Measurements from ENCODE around the gene IL1RAPL1.

Gene IL1RAPL1

DNA sequence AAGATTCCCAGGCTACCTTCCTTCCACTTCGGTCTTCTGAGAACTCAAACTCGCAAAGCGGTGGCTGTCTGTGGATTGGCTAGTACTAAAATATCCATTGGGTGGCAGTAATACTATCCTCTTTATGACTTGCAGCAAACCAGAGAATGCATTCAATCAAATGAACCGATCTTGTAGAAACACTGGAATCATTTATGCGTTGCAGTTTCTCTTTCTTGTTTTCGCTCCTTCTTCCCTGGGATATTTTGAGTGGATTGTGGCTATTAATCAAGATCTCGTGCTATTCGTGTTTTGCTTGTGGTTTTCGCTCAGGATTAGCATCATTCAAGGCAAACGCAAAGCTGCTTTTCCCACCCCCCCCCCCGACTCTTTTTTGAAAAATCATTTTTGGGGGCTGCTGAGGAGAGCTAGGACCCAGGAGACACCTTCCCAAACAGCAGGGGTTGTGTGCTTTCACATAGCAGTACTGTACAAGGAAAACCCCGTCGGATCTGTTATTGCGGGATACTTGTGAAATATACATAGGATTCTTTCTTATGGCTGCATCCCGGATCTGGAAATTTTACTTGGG, at the start of gene IL1RAPL1:
Gene IL1RAPL1, plus strand, starts transcription at position 466 of the 571 bp plus-strand sequence.
- no peak for DNase-seq

DNA sequence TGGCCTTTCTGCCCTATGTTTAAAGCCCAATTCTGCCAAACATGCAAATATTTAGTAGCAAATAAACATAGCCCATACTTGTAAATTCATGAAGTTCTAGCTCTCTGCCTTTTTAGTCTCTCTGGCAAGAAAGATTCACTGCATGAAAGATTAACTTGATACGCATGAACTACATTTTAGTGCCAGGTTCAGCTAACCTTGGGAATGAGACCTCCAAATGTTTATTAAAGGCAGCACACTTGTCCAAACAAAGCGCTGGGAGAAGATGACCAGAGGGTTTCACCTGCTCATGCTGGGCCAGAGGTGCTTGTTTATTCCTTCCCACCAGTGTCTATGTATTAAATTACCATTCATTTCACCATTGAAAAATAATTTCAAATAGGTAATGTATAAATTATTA, 44.5 kb upstream of the IL1RAPL1 start:
- no peak for DNase-seq

DNA sequence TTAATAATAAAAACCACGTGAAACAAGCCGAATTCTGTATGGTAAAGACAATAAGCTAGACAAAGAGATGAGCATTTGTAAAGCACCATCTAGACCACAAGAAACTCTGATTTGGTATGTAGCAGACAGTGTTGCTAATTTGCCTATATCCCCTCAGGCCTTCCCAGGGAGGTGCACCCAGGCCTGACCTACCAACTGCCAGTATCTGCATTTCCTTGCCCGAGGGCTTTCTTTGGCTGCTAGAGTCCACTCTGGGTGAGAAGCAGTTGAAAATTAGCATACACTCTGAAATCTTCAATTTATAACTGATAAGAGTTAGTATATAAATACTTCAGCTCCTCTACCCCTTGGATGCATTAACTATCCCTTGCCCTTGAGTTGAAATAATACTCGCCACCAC, 37.4 kb upstream of the IL1RAPL1 start:
- no peak for DNase-seq

DNA sequence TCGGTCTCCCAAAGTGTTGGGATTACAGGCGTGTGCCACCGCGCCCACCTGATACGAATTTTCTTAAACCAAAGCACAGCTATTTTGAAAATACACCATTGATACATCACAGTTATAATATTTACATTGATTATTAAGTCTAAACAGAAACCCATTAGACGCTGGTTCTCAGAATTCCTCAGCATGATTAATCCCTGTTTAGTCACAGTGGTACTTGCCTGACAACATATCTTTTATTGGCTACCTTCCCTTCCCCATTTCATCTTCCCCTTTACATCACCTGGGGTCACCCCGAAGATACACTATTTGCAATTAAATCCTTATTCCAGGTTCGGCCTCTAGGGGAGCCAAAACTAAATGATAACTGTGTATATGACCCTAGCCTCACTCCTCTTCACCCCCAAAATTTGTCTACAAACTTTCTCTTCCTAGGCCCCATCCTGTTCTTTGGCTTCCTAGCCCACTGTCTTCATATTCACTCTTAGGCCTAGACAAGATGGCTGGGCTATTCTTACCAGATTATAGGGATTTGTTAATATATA, 36.8 kb upstream of the IL1RAPL1 start:
- no peak for DNase-seq

DNA sequence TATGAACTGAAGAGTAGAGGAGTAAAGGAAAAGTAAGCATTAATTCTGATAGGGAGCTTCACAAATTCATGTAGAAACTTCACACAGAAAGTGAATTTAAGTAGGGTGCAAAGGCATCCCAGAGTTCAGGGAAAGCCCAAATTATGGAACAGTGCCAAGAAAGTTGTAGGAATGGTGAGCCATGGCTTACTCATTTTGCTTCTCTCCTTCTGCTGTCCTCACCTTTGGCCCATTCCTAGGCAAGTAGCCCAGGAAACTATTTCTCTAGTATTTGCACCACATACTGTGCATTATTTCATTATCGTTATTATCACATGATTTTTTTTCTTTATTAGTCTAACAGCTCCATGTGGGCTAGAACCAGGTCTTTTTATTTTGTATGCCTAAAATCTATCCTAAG, 34.9 kb upstream of the IL1RAPL1 start:
- DNase-seq, result no peak

DNA sequence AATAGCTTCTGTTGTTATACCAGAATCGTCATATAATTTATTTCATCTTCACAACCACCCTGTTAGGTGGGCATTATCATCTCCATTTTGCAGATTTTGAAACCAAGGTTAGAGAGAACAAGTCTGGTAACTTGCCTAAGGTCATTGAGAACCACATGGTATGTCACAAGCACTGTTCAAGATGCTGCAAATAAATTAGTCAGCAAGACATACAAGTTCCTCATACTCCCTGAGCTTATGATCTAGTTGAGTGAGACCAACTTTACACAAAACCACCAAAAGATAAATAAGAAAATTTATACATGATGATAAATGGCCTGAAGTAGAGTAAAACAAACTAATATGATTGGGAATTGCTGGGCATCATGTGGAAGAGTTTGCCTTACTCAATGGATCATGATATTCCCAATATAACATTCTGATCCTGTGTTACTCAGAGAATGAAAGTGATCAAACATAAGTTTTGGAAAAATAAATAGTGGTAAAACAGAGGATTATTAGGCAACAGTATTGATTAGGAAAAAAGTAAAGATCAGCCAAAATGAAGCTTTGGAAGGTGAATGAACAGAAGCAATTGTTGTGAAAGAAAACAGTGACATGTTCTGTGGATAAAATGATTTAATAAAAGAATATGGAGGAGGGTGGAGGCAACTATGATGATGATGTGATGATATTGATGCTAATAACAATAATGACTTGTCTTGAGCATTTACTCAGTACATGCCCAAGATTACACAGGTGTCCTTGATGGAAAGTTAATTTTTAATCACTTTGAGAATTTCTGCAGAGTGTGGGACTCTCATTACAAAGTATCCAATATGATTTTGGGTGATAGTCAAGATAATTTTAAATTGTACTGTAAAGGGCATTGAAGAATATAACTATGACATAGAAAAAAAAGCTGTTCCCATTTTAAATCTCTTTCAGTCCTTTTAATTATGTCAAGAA, 34.1 kb upstream of the IL1RAPL1 start:
- no peak for DNase-seq

DNA sequence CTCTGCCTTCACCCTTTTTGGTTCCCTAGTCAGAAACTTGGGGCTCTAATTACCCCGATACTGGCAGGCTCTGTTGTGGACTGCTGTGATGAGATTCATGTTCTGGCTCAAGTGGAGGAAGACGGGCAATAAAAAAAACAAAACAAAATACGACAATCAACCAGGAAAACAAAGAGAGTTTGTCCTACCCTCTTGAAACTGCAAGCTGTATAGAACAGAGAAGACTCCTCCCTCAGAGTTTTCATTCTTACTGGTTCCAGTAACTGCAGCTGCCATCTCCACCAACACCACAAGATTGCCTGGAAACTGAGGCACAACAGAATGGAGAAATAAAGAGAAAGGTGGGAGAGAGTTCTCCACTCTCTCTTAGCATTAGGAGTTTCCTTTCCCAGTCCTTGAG, 11.1 kb upstream of the IL1RAPL1 start:
- no peak for DNase-seq

DNA sequence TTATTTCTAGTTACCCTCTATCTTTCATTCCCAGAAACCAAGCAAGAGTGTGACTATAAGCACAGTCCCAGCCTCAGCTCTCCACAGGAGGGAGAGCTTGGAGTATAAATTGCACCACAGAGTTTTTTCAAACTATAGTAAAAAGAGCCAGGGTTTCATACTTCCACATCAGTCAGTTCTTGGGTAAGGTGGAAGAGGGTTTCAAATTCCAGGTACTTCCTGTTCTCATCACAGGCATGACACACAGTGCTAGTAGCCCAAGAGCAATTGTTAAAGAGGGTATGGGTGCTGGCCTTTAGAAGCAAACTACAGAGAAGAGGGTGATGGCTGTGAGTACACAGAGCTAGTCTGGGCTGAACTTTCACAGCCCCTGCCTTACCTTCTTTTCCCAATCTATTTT, 5.7 kb upstream of the IL1RAPL1 start:
- DNase-seq, result no peak

DNA sequence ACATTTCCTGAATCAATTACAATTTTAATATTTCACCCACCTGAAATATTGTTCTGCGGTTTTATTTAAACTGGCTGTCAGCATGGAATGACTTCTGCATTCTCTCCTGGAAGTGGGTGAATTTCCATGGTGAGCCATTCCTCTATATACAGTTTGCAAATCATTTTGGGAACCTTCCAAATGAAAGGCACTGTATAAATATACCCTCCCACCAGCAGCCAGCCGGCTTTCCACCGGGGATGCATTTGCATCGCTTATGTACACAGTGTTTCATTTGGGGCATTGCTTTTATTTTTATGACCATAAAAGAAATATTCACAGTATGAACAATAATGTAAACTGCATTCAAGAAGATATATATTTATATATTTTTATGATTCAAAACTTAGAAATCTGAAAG, 4.7 kb upstream of the IL1RAPL1 start:
- no peak for DNase-seq

DNA sequence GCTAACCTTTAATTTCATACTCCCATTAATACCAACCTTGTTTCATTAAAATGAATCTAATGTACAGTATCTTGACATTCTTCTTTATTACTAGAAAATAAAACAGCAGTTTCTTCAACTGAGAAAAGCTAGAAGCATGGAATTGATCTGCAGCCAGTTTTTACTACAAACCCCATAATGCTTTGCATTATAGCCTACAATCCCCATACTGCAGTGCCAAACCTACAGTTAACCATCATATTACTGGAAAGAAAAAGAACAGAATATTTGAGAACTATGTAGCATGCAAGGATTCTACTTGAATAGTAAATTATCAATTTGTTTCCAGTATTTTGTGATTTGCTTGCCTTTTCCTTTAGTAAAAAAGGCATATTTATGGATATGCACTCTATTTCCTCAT, 3.2 kb upstream of the IL1RAPL1 start:
- DNase-seq, result no peak

DNA sequence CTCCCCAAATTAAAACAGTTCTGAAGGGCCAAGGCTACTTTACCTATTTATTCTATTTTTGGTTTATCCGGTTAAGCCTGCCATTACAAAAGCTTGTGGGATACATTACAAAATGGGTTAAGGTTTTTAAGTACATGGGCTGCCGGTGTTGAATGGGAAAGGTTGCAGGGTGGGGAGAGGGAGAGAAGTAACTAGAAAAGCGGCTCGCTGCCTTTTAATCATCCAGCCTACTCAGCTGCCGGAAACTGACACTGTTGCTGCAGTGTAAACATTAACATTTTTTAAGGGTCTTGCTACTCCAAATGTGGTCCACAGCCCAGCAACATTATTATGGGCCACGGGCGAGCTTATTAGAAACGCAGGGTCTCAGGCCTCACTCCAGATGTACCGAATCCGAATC, 1.5 kb upstream of the IL1RAPL1 start:
- no peak for DNase-seq

DNA sequence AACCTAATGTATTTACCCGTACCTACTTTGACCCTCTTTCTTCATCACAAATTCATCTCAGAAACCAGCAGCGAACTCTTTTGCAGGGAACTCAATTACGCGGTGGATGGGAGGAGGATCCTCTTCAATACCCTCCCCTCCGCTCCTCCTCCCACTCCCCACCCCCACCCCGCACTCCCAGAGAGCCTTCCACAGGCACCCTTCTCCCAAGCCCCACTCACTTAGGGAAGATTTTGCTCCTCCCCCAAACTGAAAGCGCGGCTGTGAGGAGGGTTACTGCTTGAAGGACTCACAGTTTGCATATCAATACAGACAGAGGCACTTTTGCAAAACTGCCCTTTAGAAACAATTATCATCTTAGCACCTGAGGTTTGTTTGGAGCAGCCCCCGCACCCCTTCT, 960 bp upstream of the IL1RAPL1 start:
- no peak for DNase-seq

DNA sequence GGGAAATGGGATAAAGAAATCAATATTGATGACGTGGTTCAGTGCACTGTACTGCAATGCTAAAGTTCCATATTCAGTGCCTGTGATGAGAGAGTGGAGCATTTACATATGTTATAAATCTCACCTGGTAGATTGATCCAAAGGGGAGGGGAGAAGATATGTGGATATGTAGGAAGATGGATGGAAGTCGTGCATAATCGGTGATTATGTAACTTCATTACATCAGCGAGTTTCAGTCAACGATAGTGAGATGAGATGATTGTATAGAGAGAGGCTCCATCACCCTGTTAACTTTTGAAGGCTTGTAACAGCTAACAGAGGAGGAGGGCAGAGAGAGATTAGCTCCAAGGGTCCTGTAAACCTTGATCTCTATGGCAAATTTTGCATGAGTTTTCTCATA, 1.8 kb downstream of the IL1RAPL1 start:
- no peak for DNase-seq

DNA sequence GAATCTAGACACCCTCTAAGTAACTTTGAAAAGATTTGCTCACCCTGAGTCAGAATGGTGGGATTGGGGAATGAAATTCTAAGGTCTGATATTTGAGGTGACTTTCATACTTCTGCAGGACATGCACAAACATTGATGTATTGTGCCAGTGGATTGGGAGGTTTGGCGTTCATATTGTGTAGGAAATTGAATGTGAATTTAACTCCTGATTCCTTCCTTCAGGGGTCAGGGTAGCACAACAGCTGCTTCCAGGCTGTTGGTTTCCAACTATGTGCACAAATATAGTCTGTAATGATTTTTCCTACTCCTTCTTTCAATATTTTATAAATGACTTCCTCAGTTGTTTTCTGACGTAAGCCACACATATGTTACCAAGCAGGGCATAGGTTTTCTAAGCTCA, 3.1 kb downstream of the IL1RAPL1 start:
- DNase-seq, result no peak

DNA sequence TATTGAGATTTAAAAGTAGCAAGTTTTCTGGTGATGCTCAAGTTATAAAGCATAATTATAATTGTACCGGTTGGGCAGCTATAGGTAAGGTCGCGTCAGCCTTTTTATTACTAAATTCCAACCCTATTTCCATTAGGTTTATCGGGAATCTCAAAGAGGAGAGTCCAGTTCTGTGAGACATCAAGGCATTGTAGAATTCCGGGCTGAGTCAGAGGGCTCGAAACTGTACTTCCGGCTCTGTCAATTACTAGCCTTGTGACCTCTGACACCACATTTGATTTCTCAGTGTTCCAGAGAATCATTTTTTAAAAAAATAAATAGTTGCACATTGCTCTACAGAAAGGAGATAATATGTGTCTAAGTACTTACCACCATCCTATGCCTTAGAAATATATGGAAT, 4.3 kb downstream of the IL1RAPL1 start:
- DNase-seq, result no peak

DNA sequence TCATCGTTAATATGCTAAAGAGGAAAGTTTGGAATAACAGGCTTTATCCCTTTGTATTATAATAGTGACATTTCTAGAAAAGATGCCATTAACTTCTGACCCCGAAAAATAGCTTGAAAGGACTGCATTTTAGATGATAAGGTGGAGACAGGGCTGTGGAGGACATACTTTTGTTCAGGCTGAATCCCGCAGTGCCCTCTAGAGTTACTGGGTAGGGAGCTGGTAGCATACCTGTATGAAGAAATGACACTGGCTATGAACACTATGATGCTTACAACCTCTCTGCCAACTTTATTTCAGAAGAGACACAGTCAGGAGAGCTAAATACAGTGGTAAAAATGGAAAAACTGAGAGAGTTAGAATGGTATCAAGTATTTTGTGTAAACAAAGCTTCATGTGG, 8.1 kb downstream of the IL1RAPL1 start:
- DNase-seq, result no peak

DNA sequence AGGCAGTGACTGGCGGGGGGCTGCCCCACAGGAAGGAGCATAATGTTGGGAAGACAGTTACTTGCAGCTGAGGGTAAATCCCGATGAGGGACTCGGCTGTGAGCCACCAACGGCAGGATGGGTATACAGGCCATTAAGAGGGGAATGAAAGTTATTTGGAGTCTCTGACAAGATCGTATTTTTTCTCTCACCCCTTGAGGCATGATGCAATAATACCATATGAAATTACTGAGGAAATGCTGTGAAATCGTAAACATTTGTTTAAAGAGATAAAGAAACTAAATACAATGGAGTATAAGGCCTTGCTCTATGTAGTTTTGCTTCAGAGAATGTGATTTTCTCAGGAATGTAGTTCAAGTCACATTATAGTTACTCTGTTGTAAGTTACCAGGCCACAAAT, 12.7 kb downstream of the IL1RAPL1 start:
- no peak for DNase-seq

DNA sequence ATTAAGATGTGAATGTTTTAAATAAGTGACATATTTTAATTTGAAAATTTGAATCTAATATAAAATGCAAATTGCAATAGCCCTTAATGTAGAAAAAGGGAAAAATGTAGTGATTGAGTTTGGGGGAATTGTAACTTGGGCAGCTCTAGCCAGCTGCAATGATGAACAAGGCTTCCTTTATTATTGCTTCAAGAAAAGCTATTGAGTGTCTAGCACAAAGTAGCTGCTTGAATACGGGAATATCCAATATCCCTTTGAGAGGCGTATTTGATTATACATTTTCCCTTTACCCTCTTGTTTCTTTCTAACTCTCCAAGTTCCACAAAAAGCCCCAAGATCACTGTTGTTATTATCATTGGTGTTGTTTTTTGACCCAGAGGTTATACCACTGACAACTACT, 21.8 kb downstream of the IL1RAPL1 start:
- DNase-seq, result no peak

DNA sequence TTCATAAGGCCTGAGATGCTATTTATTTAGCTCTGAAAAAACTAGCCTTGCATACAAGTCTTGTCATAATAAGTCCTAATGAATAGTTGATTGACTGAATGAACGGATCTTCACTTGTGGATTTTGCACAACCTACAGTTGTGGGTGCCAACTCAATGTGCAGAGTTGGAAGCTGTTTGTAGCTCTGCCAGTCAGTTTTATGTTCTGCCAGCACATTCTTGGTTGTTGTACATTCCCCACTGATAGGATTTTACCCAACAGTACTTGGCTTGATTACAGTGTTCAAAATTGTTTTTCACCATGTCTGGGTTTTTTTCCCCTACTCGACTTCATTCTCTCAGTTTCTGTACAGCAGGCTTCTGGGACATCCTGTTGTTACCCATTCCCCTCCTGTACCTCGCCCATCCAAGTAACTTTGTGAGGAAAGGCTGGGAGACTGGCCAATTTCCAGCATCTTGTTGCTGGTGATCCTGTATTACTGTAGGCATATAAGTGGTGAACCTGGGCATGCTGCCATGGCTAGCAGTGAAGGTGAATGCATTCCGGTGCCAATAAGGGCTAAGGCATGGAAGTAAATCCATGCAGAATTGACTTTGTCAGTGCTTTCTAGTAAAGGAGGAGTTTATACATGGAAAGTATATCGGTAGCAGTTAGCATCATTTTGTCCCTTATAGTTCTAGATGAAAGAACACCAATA, 22.8 kb downstream of the IL1RAPL1 start:
- DNase-seq, result no peak

DNA sequence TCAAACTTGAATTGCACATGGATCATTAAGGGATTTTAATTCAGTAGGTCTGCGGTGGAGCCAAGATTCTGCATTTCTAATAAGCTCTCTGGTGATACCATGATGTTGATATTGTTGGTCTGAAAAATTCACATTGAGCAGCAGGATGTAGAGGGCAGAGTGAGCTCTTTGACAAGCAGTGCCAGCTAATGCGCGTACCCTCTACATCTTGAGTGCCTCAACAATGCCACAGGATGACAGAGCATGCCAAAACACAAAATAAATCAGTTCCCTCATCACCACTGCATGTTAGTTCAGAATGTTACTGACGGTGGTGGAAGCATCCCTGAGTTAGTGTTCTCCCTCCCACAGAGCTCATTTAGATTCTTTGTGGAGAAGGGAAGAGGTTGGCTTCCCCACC, 23.5 kb downstream of the IL1RAPL1 start:
- DNase-seq, result no peak

DNA sequence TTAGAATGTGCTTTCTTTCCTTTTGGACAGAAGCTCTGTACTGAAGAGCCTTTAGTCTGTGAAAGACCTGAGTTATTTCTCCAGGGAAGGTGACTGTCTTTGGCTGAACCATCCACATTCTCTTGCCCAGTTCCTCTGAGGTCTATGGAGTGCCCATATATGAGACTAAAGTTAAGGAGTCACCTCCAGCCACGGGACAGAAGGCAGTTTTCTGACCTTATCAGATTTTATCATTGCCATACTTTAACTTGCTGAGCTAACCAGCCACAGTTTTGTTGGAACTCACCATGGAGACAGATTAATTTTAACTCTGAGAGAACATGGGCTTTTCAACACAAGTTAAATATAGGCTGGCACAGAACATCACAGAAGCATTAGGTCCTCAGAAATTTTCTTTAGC, 26.3 kb downstream of the IL1RAPL1 start:
- no peak for DNase-seq

DNA sequence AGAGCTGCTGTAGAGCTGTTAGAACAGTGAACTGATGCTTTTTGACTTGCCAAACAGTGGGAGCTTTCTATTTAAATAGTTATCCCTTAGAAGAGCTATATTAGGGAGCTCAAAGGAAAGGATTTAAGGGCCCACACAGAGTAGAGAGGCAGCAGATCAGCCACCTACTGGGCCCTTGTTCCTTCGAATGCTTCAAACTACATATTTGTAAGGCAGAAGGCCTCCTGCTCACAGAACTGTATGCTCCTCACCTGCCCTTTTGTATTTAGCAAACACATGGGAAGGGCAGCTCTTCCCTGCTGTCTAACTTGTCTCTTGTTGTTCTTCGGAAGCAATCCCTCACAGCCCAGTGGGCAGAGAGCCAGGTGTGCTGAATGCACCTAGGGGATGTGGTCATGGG, 38.0 kb downstream of the IL1RAPL1 start:
- DNase-seq, result no peak

DNA sequence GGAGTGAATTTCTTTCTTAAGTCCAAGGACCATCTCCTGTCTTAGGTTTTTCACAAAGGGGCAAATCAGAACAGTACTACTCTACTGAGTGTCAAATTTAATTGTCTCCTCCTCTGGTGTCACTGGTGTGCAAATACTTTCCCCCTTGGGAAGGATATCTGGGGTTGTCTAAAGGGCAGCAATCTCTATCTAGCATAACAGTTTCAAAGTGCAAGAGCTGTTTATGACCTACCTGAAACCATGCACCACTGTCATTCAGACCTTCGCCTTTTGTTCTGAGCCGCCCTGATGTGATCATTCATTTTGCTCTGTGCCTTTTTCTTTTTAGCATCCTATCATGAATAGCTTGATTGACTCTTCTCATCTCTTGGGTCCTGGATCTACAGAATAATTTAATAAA, 39.3 kb downstream of the IL1RAPL1 start:
- no peak for DNase-seq

DNA sequence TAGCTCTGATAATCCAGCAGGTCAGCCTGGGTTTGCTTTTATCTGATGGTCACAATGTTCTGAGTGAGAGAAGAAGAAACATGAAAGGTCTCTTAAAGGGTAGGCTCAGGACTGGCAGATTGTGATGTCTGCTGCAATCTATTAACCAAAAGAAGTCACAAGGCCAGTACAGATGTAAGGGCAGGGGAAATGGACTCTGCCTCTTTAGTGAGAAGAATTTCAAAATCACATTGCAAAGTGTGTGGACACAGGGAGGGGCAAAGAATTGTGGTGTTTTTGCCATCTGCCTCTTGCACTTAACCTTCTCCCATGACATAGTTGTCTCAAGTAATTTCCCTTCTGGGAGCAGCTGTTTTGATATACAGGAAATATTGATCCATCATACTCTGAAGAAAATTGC, 40.9 kb downstream of the IL1RAPL1 start:
- no peak for DNase-seq
